Upper lobe of left lung (tissue), 4 donors: Measurements from ENCODE around the gene NAV2.

Source experiments
- CTCF ChIP-seq, 6 experiments: fragments of 450-650 bp in 4 of 6; fragments of 200-600 bp in 2 of 6; sonication (generic) in 2 of 6; IDR thresholded peaks; one replicate each; pipeline ENCODE4 v1.5.1; 2016 to 2019; ENCODE audit warnings: antibody characterized with exemption in 6 of 6
- EP300 ChIP-seq, 4 donors: sonication (generic); formaldehyde crosslinking; IDR thresholded peaks; one replicate each; pipeline ENCODE4 v1.5.1; 2017; ENCODE audit warnings: antibody characterized with exemption in 4 of 4, control low read depth in 2 of 4
- POLR2A ChIP-seq, 4 donors: fragments of 450-650 bp; IDR thresholded peaks; one replicate each; pipeline ENCODE4 v1.5.1; 2016 to 2017; ENCODE audit warnings: antibody characterized with exemption in 4 of 4, mild to moderate bottlenecking in 2 of 4

- TF ChIP-seq POLR2A (IDR thresholded peaks at IDR 0.05): no peak
- no peak for TF ChIP-seq EP300 (IDR thresholded peaks at IDR 0.05)
- TF ChIP-seq CTCF (IDR thresholded peaks at IDR 0.05): no peak
Observed at GRCh38 chr11:20067665-20068064, 355.0 kb downstream of the NAV2 start.
